GM19438 (cell line): ENCODE measurements around the gene ABHD4.
A peak's percentile ranks its signal among the peaks of the same experiment; 100 is the strongest.
"Not testable (repeated sequence)": the region's sequence is repeated elsewhere in the genome, so short reads cannot be mapped to it uniquely, and the experiment has no call there.

Experiments used
- ATAC-seq: cut with Tn5 transposase; IDR thresholded peaks from one replicate; pipeline ENCODE4 v1.9.1; 2021; ENCODE audit warnings: low read depth; ENCODE audit not compliant: unreplicated experiment

ABHD4 gene

GRCh38 chr14:22561366-22561660 lies 36.8 kb upstream of the ABHD4 start:
- no peak for ATAC-seq

GRCh38 chr14:22561661-22562579 lies 36.2 kb upstream of the ABHD4 start:
- ATAC-seq, result no peak

- ATAC-seq, result no peak
Observed at GRCh38 chr14:22563987-22564386, 34.1 kb upstream of the ABHD4 start.

- no peak for ATAC-seq
Observed at GRCh38 chr14:22564463-22564862, 33.6 kb upstream of the ABHD4 start.

GRCh38 chr14:22565391-22565945 lies 32.6 kb upstream of the ABHD4 start:
- no peak for ATAC-seq

- not testable (repeated sequence) for ATAC-seq
Observed at GRCh38 chr14:22566266-22566665, 31.8 kb upstream of the ABHD4 start.

GRCh38 chr14:22566845-22567244 lies 31.3 kb upstream of the ABHD4 start:
- ATAC-seq, result no peak

- ATAC-seq, result no peak
Observed at GRCh38 chr14:22567437-22567836, 30.7 kb upstream of the ABHD4 start.

GRCh38 chr14:22569106-22569736 lies 28.9 kb upstream of the ABHD4 start:
- no peak for ATAC-seq

- no peak for ATAC-seq
Observed at GRCh38 chr14:22569737-22570131, 28.4 kb upstream of the ABHD4 start.

- ATAC-seq, result peak; percentile 74
Observed at GRCh38 chr14:22570132-22570949, 27.8 kb upstream of the ABHD4 start.

- no peak for ATAC-seq
Observed at GRCh38 chr14:22572562-22573058, 25.5 kb upstream of the ABHD4 start.

- ATAC-seq, result no peak
Observed at GRCh38 chr14:22573804-22574203, 24.3 kb upstream of the ABHD4 start.

- no peak for ATAC-seq
Observed at GRCh38 chr14:22577334-22577908, 20.7 kb upstream of the ABHD4 start.

GRCh38 chr14:22579236-22579635 lies 18.9 kb upstream of the ABHD4 start:
- no peak for ATAC-seq

GRCh38 chr14:22579881-22580280 lies 18.2 kb upstream of the ABHD4 start:
- ATAC-seq, result no peak

GRCh38 chr14:22580625-22581024 lies 17.5 kb upstream of the ABHD4 start:
- ATAC-seq, result no peak

- no peak for ATAC-seq
Observed at GRCh38 chr14:22583994-22584393, 14.1 kb upstream of the ABHD4 start.

- no peak for ATAC-seq
Observed at GRCh38 chr14:22587247-22587646, 10.9 kb upstream of the ABHD4 start.

GRCh38 chr14:22587677-22588422 lies 10.2 kb upstream of the ABHD4 start:
- not testable (repeated sequence) for ATAC-seq
